B cell (primary cell): ENCODE results near the gene PNPT1. TPM values are rescaled to one million over a fixed set of nuclear protein-coding genes. Genes with fewer than 3 reads are reported as not detected.
A peak's percentile ranks its signal among the peaks of the same experiment; 100 is the strongest.

Experiments
- ATAC-seq: fragments of 200-7000 bp; cut with Tn5 transposase; one replicate; pipeline ENCODE4 v1.10.0; 2021; ENCODE audit warnings: low read depth, mild to moderate bottlenecking, moderate number of reproducible peaks, moderate library complexity
- CTCF ChIA-PET: fragments of 350-600 bp; sonication (Branson Sonifier 250); formaldehyde crosslinking; loops from one replicate; lab custom pipeline; 2021; ENCODE audit warnings: antibody characterized with exemption, inconsistent platforms; lab: Charles Lee
- POLR2A ChIA-PET: fragments of 350-600 bp; sonication (Branson Sonifier 250); formaldehyde crosslinking; loops from one replicate; lab custom pipeline; 2021; ENCODE audit warnings: antibody characterized with exemption; lab: Charles Lee
- DNase-seq: peaks from one replicate; pipeline ENCODE4 v3.0.0; 2013
- H2AFZ ChIP-seq: 2 replicates; pipeline ENCODE4 v1.6.1; 2012; ENCODE audit warnings: mild to moderate bottlenecking, low read depth, low read length; ENCODE audit not compliant: insufficient read depth, poor library complexity, severe bottlenecking
- H3K27ac ChIP-seq, 2 donors: 1 replicate in 1 of 2; 2 replicates in 1 of 2; pipeline ENCODE4 v1.5.1; 2012 to 2013; ENCODE audit warnings: low read length in 2 of 2, mild to moderate bottlenecking in 2 of 2, moderate library complexity in 1 of 2
- H3K27me3 ChIP-seq, 4 experiments: fragments of 200-600 bp in 1 of 4; sonication (generic) in 1 of 4; replicated peaks in 1 of 4; 1 replicate in 2 of 4; 2 replicates in 2 of 4; pipeline versions ENCODE4 v1.6.1 to v1.7.0; 2013 to 2016; ENCODE audit warnings: low read length in 3 of 4, mild to moderate bottlenecking in 2 of 4, mixed read lengths in 1 of 4, moderate library complexity in 1 of 4; ENCODE audit not compliant: insufficient read depth in 4 of 4, control insufficient read depth in 3 of 4; ENCODE audit errors: control extremely low read depth in 1 of 4
- H3K36me3 ChIP-seq, 2 experiments: replicated peaks in 1 of 2; 1 replicate in 1 of 2; 2 replicates in 1 of 2; pipeline versions ENCODE4 v1.6.1 to v1.7.1; 2013; ENCODE audit warnings: low read length in 1 of 2; ENCODE audit not compliant: insufficient read depth in 2 of 2, control insufficient read depth in 1 of 2; ENCODE audit errors: control extremely low read depth in 1 of 2, extremely low read depth in 1 of 2
- H3K4me1 ChIP-seq, 2 donors: fragments of 200-600 bp in 1 of 2; sonication (generic) in 1 of 2; 1 replicate in 1 of 2; 2 replicates in 1 of 2; pipeline versions ENCODE4 v1.5.1 to v1.6.1; 2013 to 2017; ENCODE audit warnings: low read length in 2 of 2; ENCODE audit not compliant: control insufficient read depth in 2 of 2, insufficient read depth in 2 of 2
- H3K4me2 ChIP-seq: replicated peaks from 2 replicates; pipeline ENCODE3; 2012; ENCODE audit warnings: mild to moderate bottlenecking, low read depth, low read length; ENCODE audit not compliant: poor library complexity, severe bottlenecking
- H3K4me3 ChIP-seq, 5 experiments: fragments of 200-600 bp in 1 of 5; sonication (generic) in 1 of 5; 1 replicate in 3 of 5; 2 replicates in 2 of 5; pipeline versions ENCODE4 v1.5.1 to v1.7.0; 2011 to 2016; ENCODE audit warnings: low read length in 4 of 5, mild to moderate bottlenecking in 4 of 5, low read depth in 2 of 5, control low read depth in 1 of 5, moderate library complexity in 1 of 5; ENCODE audit not compliant: insufficient read depth in 1 of 5; ENCODE audit errors: control extremely low read depth in 1 of 5, extremely low read depth in 1 of 5
- H3K79me2 ChIP-seq: fragments of 200-600 bp; sonication (generic); one replicate; pipeline ENCODE4 v1.6.0; 2016; ENCODE audit warnings: low read length; ENCODE audit not compliant: control insufficient read depth, insufficient read depth
- H3K9ac ChIP-seq: fragments of 200-600 bp; sonication (generic); 2 replicates; pipeline ENCODE4 v1.6.1; 2017; ENCODE audit warnings: mild to moderate bottlenecking, low read length, moderate library complexity
- H3K9me3 ChIP-seq, 3 donors: one replicate each; pipeline versions ENCODE4 v1.6.1 to v1.7.1; 2013; ENCODE audit warnings: low read length in 2 of 3; ENCODE audit not compliant: control insufficient read depth in 2 of 3, insufficient read depth in 1 of 3; ENCODE audit errors: control extremely low read depth in 1 of 3
- H4K20me1 ChIP-seq: 2 replicates; pipeline ENCODE4 v1.6.0; 2012; ENCODE audit warnings: mild to moderate bottlenecking, low read length; ENCODE audit not compliant: insufficient read depth, control insufficient read depth, poor library complexity, severe bottlenecking
- H3K27ac Mint-ChIP-seq: one replicate; pipeline ENCODE4 v1.8.0; 2021; ENCODE audit warnings: mixed read lengths
- H3K27me3 Mint-ChIP-seq: one replicate; pipeline ENCODE4 v1.8.0; 2021; ENCODE audit warnings: mixed read lengths
- H3K4me1 Mint-ChIP-seq: one replicate; pipeline ENCODE4 v1.8.0; 2021; ENCODE audit warnings: mixed read lengths
- H3K4me3 Mint-ChIP-seq: one replicate; pipeline ENCODE4 v1.8.0; 2021; ENCODE audit warnings: mixed read lengths
- H3K9me3 Mint-ChIP-seq: one replicate; pipeline ENCODE4 v1.8.0; 2022; ENCODE audit warnings: mixed read lengths; ENCODE audit not compliant: insufficient read depth
- EZH2 ChIP-seq: IDR thresholded peaks from 2 replicates; pipeline ENCODE4 v1.6.1; 2012; ENCODE audit warnings: borderline replicate concordance, low read depth, mild to moderate bottlenecking, moderate library complexity, low read length; ENCODE audit not compliant: insufficient read depth, poor library complexity, severe bottlenecking
- WGBS: methylation state at CpG from one replicate; pipeline ENCODE4 v1.1.5; 2013; ENCODE audit warnings: missing lambda C conversion rate; ENCODE audit not compliant: insufficient coverage; 5-methylcytosine and 5-hydroxymethylcytosine counted together
- intact Hi-C: fragments of 100-400 bp; cut with micrococcal nuclease; formaldehyde crosslinking; loops from one replicate; pipeline ENCODE4 v1.10.0; 2022
- polyA plus RNA-seq: library from polyadenylated mRNA; depleted of rRNA; stranded (reverse); fragments of >200 nt; gene quantifications from 2 replicates; pipeline ENCODE4 v1.2.3, GENCODE V29; 2012
- total RNA-seq, 2 donors: library from RNA; stranded (reverse); fragments of 120-200 nt in 1 of 2; gene quantifications; 1 replicate in 1 of 2; 2 replicates in 1 of 2; pipeline versions ENCODE4 v1.2.3 to v1.2.4, GENCODE V29; 2013 to 2022
- TF ChIP-seq, protein P1 (sequence below): fragments of 200-600 bp; IDR thresholded peaks from one replicate; pipeline ENCODE4 v1.8.0; 2022; ENCODE audit warnings: antibody characterized with exemption, mild to moderate bottlenecking

PNPT1 gene
- total and polyA plus RNA-seq, 2 donors (not counting 1 experiment from before 2014, with no cell fraction given): 7.8 to 23.1 TPM

DNA sequence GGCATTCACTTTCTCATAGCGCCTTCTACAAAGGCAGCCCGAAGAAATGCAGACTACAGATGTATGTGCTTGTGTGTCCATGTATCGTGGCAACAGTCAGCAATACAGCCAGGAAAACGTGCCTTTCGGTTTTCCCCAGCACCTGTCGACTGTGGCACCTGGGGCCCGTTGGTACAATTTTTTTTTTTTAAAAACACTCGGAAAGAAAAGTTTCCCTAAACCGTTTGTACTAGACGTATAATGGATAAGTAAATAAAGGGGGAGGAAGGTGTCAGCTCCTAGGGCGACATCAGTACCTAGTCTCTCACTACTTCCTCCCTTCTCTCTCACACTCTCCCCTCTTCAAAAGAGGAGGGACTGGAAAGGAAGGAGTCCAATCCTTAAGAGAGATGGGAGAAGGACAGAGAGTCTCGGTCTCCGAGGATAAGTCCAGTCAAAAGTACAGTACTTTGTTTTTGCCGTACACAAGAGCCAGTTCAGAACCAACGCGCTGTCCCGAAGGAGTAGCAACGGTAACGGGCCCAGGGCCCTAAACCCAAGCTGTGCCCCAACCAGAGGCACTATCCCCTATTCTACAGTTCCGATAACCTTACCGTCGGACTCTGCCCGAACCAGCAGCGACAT is 77.0 kb downstream of the PNPT1 start:
- Mint-ChIP-seq H3K9me3 (no peaks in the 10 kb centered on the region), H3K27ac (no peak overlapping the region), H3K4me3 (no peak overlapping the region), H3K27me3 (no peaks in the 10 kb centered on the region), H3K4me1 (peaks cover 40% of the 10 kb centered on the region)
- H3K27ac ChIP-seq: peak overlapping the region; percentile 96 to 98
- no peaks in the 10 kb centered on the region for H3K9me3 ChIP-seq
- peak; percentile 68 for DNase-seq
- ChIA-PET POLR2A (no interaction called here), CTCF (no interaction called here)
- H3K4me2 ChIP-seq: peak overlapping the region; percentile 78
- WGBS: under 1% methylated on average over 14 of the region's 24 CpGs
- peaks cover 94% of the 10 kb centered on the region for H3K79me2 ChIP-seq
- H3K36me3 ChIP-seq: peaks cover 6 to 38% of the 10 kb centered on the region in 2 experiments
- intact Hi-C loops: loop anchor here (1.0 to 10.0 kb wide), 5 partner anchors 77 to 1849 kb away; partner anchors contain the start of genes CCDC88A, CFAP36, CHAC2 and PNPT1
- TF ChIP-seq, protein P1, sequence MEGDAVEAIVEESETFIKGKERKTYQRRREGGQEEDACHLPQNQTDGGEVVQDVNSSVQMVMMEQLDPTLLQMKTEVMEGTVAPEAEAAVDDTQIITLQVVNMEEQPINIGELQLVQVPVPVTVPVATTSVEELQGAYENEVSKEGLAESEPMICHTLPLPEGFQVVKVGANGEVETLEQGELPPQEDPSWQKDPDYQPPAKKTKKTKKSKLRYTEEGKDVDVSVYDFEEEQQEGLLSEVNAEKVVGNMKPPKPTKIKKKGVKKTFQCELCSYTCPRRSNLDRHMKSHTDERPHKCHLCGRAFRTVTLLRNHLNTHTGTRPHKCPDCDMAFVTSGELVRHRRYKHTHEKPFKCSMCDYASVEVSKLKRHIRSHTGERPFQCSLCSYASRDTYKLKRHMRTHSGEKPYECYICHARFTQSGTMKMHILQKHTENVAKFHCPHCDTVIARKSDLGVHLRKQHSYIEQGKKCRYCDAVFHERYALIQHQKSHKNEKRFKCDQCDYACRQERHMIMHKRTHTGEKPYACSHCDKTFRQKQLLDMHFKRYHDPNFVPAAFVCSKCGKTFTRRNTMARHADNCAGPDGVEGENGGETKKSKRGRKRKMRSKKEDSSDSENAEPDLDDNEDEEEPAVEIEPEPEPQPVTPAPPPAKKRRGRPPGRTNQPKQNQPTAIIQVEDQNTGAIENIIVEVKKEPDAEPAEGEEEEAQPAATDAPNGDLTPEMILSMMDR: no peak
- no peak for TF ChIP-seq EZH2
- H3K4me3 ChIP-seq: peak overlapping the region; percentile 94 to 99 (median 96)
- no peak for ATAC-seq
- H2AFZ ChIP-seq: peak overlapping the region; percentile 88
- peaks cover 39 to 42% of the 10 kb centered on the region in 2 donors for H3K4me1 ChIP-seq
- peaks cover 34% of the 10 kb centered on the region for H4K20me1 ChIP-seq
- no peaks in the 10 kb centered on the region for H3K27me3 ChIP-seq
- peak overlapping the region; percentile 99 for H3K9ac ChIP-seq

DNA sequence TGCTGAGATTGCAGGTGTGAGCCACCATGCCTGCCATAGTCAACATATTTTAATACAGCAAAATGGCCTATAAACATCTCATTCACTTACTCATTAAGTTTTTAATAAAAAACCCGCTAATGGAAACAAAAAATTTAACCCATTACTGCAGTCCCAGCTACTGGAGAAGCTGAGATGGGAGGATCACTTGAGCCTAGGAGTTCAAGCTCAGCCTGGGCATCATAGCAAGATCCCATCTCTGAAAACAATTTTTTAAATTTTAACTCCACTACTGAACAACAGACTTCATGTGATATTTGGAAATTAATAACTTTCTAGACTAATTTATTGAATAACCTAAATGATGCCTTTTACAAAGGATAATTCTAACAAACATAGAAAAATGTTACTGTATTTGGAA is 81.6 kb downstream of the PNPT1 start:
- H3K4me2 ChIP-seq: no peak overlapping the region
- H3K27me3 ChIP-seq: no peaks in the 10 kb centered on the region
- peaks cover 14 to 42% of the 10 kb centered on the region in 2 experiments for H3K36me3 ChIP-seq
- peaks cover 49% of the 10 kb centered on the region for H4K20me1 ChIP-seq
- H3K4me1 ChIP-seq: peaks cover 10 to 15% of the 10 kb centered on the region in 2 donors
- no peaks in the 10 kb centered on the region for H3K27me3 Mint-ChIP-seq
- CTCF ChIA-PET: interaction anchor here (1.3 kb wide), 1 partner anchor 15 kb away, joined by 6 read pairs; no protein-coding TSS in a partner anchor
- intact Hi-C loops: loop anchor here (5.0 to 10.0 kb wide), 2 partner anchors 50 to 1037 kb away; no protein-coding TSS in a partner anchor
- peaks cover 34% of the 10 kb centered on the region for H3K4me1 Mint-ChIP-seq
- no peak overlapping the region for H2AFZ ChIP-seq
- no peak overlapping the region for H3K4me3 Mint-ChIP-seq
- no peak overlapping the region for H3K27ac Mint-ChIP-seq
- peaks cover 99% of the 10 kb centered on the region for H3K79me2 ChIP-seq
- H3K27ac ChIP-seq: no peak overlapping the region
- TF ChIP-seq, protein P1: no peak
- no peak for TF ChIP-seq EZH2
- no peaks in the 10 kb centered on the region for H3K9me3 Mint-ChIP-seq
- no peaks in the 10 kb centered on the region for H3K9me3 ChIP-seq
- no peak for ATAC-seq
- H3K9ac ChIP-seq: no peak overlapping the region
- no peak for DNase-seq
- no CpG with 5 or more reads among the region's 1 CpG for WGBS
- POLR2A ChIA-PET: no interaction called here
- H3K4me3 ChIP-seq: no peak overlapping the region
